ENCODE measurements around the gene ISCA2.

The ISCA2 gene

GRCh38 chr14:74505831-74506230 lies 12.3 kb downstream of the ISCA2 start:
- H3K4me3 ChIP-seq (ENCODE audit: low read depth, low read length), result no peak overlapping the region
- H2AK5ac ChIP-seq (ENCODE audit: low read length), result no peak overlapping the region
- no peak overlapping the region for H2BK12ac ChIP-seq (ENCODE audit: low read length)
- no peak overlapping the region for H3K27ac ChIP-seq (ENCODE audit: low read depth, low read length)
- H4K8ac ChIP-seq (ENCODE audit: low read depth, low read length), result no peak overlapping the region
- no peak overlapping the region for H2BK5ac ChIP-seq (ENCODE audit: low read depth, low read length, poor library complexity)
- no peak overlapping the region for H3K23ac ChIP-seq (ENCODE audit: low read length)
- H2AFZ ChIP-seq (ENCODE audit: insufficient read depth, low read length, poor library complexity), result no peak overlapping the region
- WGBS (ENCODE audit: extremely low coverage, insufficient coverage, insufficient read length), result no CpG with 5 or more reads among the region's 17 CpGs
- no peak overlapping the region for H3K4ac ChIP-seq (ENCODE audit: low read depth, low read length)
- no peaks in the 10 kb centered on the region for H3K79me1 ChIP-seq (ENCODE audit: low read length)
- no peak overlapping the region for H4K12ac ChIP-seq (ENCODE audit: low read depth, low read length)
- no peak overlapping the region for H3K4me2 ChIP-seq (ENCODE audit: low read length)
- H3K9ac ChIP-seq (ENCODE audit: low read length), result no peak overlapping the region
- H3K27me3 ChIP-seq (ENCODE audit: insufficient read depth, low read length), result no peaks in the 10 kb centered on the region
- no peak overlapping the region for H3K14ac ChIP-seq (ENCODE audit: low read length)
- H4K91ac ChIP-seq (ENCODE audit: low read depth, low read length), result no peak overlapping the region
- no peak for DNase-seq
- no peak overlapping the region for H3K18ac ChIP-seq (ENCODE audit: low read length)
- peaks cover 4% of the 10 kb centered on the region for H3K9me3 ChIP-seq (ENCODE audit: insufficient read depth, low read depth, low read length)
- H3K79me2 ChIP-seq (ENCODE audit: control insufficient read depth, insufficient read depth, low read length, poor library complexity), result no peaks in the 10 kb centered on the region
- H2BK120ac ChIP-seq (ENCODE audit: insufficient read depth, low read length, poor library complexity), result no peak overlapping the region
- H3K36me3 ChIP-seq (ENCODE audit: control insufficient read depth in 1 of 2, insufficient read depth in 2 of 2, low read length in 2 of 2), result no peaks in the 10 kb centered on the region
- no peaks in the 10 kb centered on the region for H3K4me1 ChIP-seq (ENCODE audit: control insufficient read depth in 1 of 2, insufficient read depth in 2 of 2, low read length in 2 of 2)

GRCh38 chr14:74506411-74506851 lies 12.9 kb downstream of the ISCA2 start:
- WGBS (ENCODE audit: extremely low coverage, insufficient coverage, insufficient read length), result no CpG with 5 or more reads among the region's 13 CpGs
- Histone ChIP-seq H2BK120ac (ENCODE audit: insufficient read depth, low read length, poor library complexity) (no peak overlapping the region), H3K14ac (ENCODE audit: low read length) (no peak overlapping the region), H3K4me3 (ENCODE audit: low read depth, low read length) (no peak overlapping the region), H3K23ac (ENCODE audit: low read length) (no peak overlapping the region), H3K4me2 (ENCODE audit: low read length) (no peak overlapping the region), H3K36me3 (ENCODE audit: control insufficient read depth in 1 of 2, insufficient read depth in 2 of 2, low read length in 2 of 2) (no peaks in the 10 kb centered on the region), H2BK5ac (ENCODE audit: low read depth, low read length, poor library complexity) (no peak overlapping the region), H3K9me3 (ENCODE audit: insufficient read depth, low read depth, low read length) (peaks cover 4% of the 10 kb centered on the region), H3K79me2 (ENCODE audit: control insufficient read depth, insufficient read depth, low read length, poor library complexity) (no peaks in the 10 kb centered on the region), H3K18ac (ENCODE audit: low read length) (no peak overlapping the region), H2BK12ac (ENCODE audit: low read length) (no peak overlapping the region), H2AK5ac (ENCODE audit: low read length) (no peak overlapping the region), H3K4me1 (ENCODE audit: control insufficient read depth in 1 of 2, insufficient read depth in 2 of 2, low read length in 2 of 2) (no peaks in the 10 kb centered on the region), H3K4ac (ENCODE audit: low read depth, low read length) (no peak overlapping the region), H4K8ac (ENCODE audit: low read depth, low read length) (no peak overlapping the region), H3K9ac (ENCODE audit: low read length) (no peak overlapping the region), H3K27ac (ENCODE audit: low read depth, low read length) (no peak overlapping the region), H2AFZ (ENCODE audit: insufficient read depth, low read length, poor library complexity) (no peak overlapping the region), H4K91ac (ENCODE audit: low read depth, low read length) (no peak overlapping the region), H3K27me3 (ENCODE audit: insufficient read depth, low read length) (no peaks in the 10 kb centered on the region), H3K79me1 (ENCODE audit: low read length) (no peaks in the 10 kb centered on the region), H4K12ac (ENCODE audit: low read depth, low read length) (no peak overlapping the region)
- DNase-seq, result no peak

GRCh38 chr14:74507085-74507484 lies 13.5 kb downstream of the ISCA2 start:
- Histone ChIP-seq H3K79me2 (ENCODE audit: control insufficient read depth, insufficient read depth, low read length, poor library complexity) (no peaks in the 10 kb centered on the region), H3K4ac (ENCODE audit: low read depth, low read length) (no peak overlapping the region), H2BK5ac (ENCODE audit: low read depth, low read length, poor library complexity) (no peak overlapping the region), H3K4me1 (ENCODE audit: control insufficient read depth in 1 of 2, insufficient read depth in 2 of 2, low read length in 2 of 2) (no peaks in the 10 kb centered on the region), H3K27me3 (ENCODE audit: insufficient read depth, low read length) (no peaks in the 10 kb centered on the region), H3K79me1 (ENCODE audit: low read length) (no peaks in the 10 kb centered on the region), H2BK12ac (ENCODE audit: low read length) (no peak overlapping the region), H3K27ac (ENCODE audit: low read depth, low read length) (no peak overlapping the region), H2BK120ac (ENCODE audit: insufficient read depth, low read length, poor library complexity) (no peak overlapping the region), H3K36me3 (ENCODE audit: control insufficient read depth in 1 of 2, insufficient read depth in 2 of 2, low read length in 2 of 2) (no peaks in the 10 kb centered on the region), H3K9ac (ENCODE audit: low read length) (no peak overlapping the region), H3K9me3 (ENCODE audit: insufficient read depth, low read depth, low read length) (peaks cover 4% of the 10 kb centered on the region), H2AK5ac (ENCODE audit: low read length) (no peak overlapping the region), H3K18ac (ENCODE audit: low read length) (no peak overlapping the region), H4K12ac (ENCODE audit: low read depth, low read length) (no peak overlapping the region), H4K91ac (ENCODE audit: low read depth, low read length) (no peak overlapping the region), H3K4me2 (ENCODE audit: low read length) (no peak overlapping the region), H3K4me3 (ENCODE audit: low read depth, low read length) (no peak overlapping the region), H3K14ac (ENCODE audit: low read length) (no peak overlapping the region), H3K23ac (ENCODE audit: low read length) (no peak overlapping the region), H2AFZ (ENCODE audit: insufficient read depth, low read length, poor library complexity) (no peak overlapping the region), H4K8ac (ENCODE audit: low read depth, low read length) (no peak overlapping the region)
- no peak for DNase-seq
- WGBS (ENCODE audit: extremely low coverage, insufficient coverage, insufficient read length), result no CpG with 5 or more reads among the region's 8 CpGs

- H3K27ac ChIP-seq (ENCODE audit: low read depth, low read length), result no peak overlapping the region
- H3K9me3 ChIP-seq (ENCODE audit: insufficient read depth, low read depth, low read length), result peaks cover 4% of the 10 kb centered on the region
- no peak overlapping the region for H2BK120ac ChIP-seq (ENCODE audit: insufficient read depth, low read length, poor library complexity)
- H4K91ac ChIP-seq (ENCODE audit: low read depth, low read length), result no peak overlapping the region
- H3K23ac ChIP-seq (ENCODE audit: low read length), result no peak overlapping the region
- no peaks in the 10 kb centered on the region for H3K36me3 ChIP-seq (ENCODE audit: control insufficient read depth in 1 of 2, insufficient read depth in 2 of 2, low read length in 2 of 2)
- H2AK5ac ChIP-seq (ENCODE audit: low read length), result no peak overlapping the region
- H3K4me1 ChIP-seq (ENCODE audit: control insufficient read depth in 1 of 2, insufficient read depth in 2 of 2, low read length in 2 of 2), result no peaks in the 10 kb centered on the region
- no peak overlapping the region for H3K4ac ChIP-seq (ENCODE audit: low read depth, low read length)
- H3K27me3 ChIP-seq (ENCODE audit: insufficient read depth, low read length), result no peaks in the 10 kb centered on the region
- no peak overlapping the region for H3K4me2 ChIP-seq (ENCODE audit: low read length)
- DNase-seq, result no peak
- H3K9ac ChIP-seq (ENCODE audit: low read length), result no peak overlapping the region
- no peak overlapping the region for H4K12ac ChIP-seq (ENCODE audit: low read depth, low read length)
- WGBS (ENCODE audit: extremely low coverage, insufficient coverage, insufficient read length), result no CpG with 5 or more reads among the region's 5 CpGs
- H3K18ac ChIP-seq (ENCODE audit: low read length), result no peak overlapping the region
- no peak overlapping the region for H2AFZ ChIP-seq (ENCODE audit: insufficient read depth, low read length, poor library complexity)
- no peak overlapping the region for H4K8ac ChIP-seq (ENCODE audit: low read depth, low read length)
- H3K14ac ChIP-seq (ENCODE audit: low read length), result no peak overlapping the region
- no peak overlapping the region for H2BK5ac ChIP-seq (ENCODE audit: low read depth, low read length, poor library complexity)
- H3K79me2 ChIP-seq (ENCODE audit: control insufficient read depth, insufficient read depth, low read length, poor library complexity), result no peaks in the 10 kb centered on the region
- no peak overlapping the region for H2BK12ac ChIP-seq (ENCODE audit: low read length)
- no peaks in the 10 kb centered on the region for H3K79me1 ChIP-seq (ENCODE audit: low read length)
- H3K4me3 ChIP-seq (ENCODE audit: low read depth, low read length), result no peak overlapping the region
Measured at GRCh38 chr14:74507840-74508239, 14.3 kb downstream of the ISCA2 start.
